ENCODE measurements around the gene HDAC8.

- TF ChIP-seq POLR2A (IDR thresholded peaks at IDR 0.05) (no peak), EP300 (IDR thresholded peaks at IDR 0.05) (no peak)
- TF ChIP-seq, protein P1, sequence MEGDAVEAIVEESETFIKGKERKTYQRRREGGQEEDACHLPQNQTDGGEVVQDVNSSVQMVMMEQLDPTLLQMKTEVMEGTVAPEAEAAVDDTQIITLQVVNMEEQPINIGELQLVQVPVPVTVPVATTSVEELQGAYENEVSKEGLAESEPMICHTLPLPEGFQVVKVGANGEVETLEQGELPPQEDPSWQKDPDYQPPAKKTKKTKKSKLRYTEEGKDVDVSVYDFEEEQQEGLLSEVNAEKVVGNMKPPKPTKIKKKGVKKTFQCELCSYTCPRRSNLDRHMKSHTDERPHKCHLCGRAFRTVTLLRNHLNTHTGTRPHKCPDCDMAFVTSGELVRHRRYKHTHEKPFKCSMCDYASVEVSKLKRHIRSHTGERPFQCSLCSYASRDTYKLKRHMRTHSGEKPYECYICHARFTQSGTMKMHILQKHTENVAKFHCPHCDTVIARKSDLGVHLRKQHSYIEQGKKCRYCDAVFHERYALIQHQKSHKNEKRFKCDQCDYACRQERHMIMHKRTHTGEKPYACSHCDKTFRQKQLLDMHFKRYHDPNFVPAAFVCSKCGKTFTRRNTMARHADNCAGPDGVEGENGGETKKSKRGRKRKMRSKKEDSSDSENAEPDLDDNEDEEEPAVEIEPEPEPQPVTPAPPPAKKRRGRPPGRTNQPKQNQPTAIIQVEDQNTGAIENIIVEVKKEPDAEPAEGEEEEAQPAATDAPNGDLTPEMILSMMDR (IDR thresholded peaks at IDR 0.05): no peak
Measured at GRCh38 chrX:72346302-72346949, 226.2 kb downstream of the HDAC8 start.

Measured in ovary (tissue), 3 donors.